Uterus (tissue), 4 donors: Measurements from ENCODE around the gene TRAF2. TPM values are rescaled to one million over a fixed set of nuclear protein-coding genes. Genes with fewer than 3 reads are reported as not detected.

Source experiments
- DNase-seq, 2 donors: peaks; one replicate each; pipeline ENCODE4 v3.0.0-alpha.2; 2019 to 2020
- H3K27ac ChIP-seq, 2 donors: fragments of 200-600 bp; sonication (generic); 1 replicate in 1 of 2; 2 replicates in 1 of 2; pipeline ENCODE4 v1.5.1; 2016 to 2018
- H3K27me3 ChIP-seq, 2 donors: fragments of 200-600 bp; sonication (generic); one replicate each; pipeline ENCODE4 v1.5.1; 2018 to 2019; ENCODE audit warnings: control low read depth in 1 of 2
- H3K36me3 ChIP-seq, 2 donors: fragments of 200-600 bp; sonication (generic); one replicate each; pipeline ENCODE4 v1.5.1; 2019; ENCODE audit warnings: control low read depth in 1 of 2
- H3K4me1 ChIP-seq, 2 donors: fragments of 200-600 bp; sonication (generic); one replicate each; pipeline ENCODE4 v1.5.1; 2018 to 2019; ENCODE audit warnings: control low read depth in 1 of 2
- H3K4me3 ChIP-seq, 2 donors: fragments of 200-600 bp; sonication (generic); 1 replicate in 1 of 2; 2 replicates in 1 of 2; pipeline ENCODE4 v1.5.1; 2018 to 2019; ENCODE audit warnings: mild to moderate bottlenecking in 1 of 2
- H3K9me3 ChIP-seq, 2 donors: fragments of 200-600 bp; sonication (generic); one replicate each; pipeline ENCODE4 v1.5.1; 2019; ENCODE audit warnings: control low read depth in 1 of 2
- POLR2A ChIP-seq, 2 donors: fragments of 450-650 bp; IDR thresholded peaks; one replicate each; pipeline ENCODE4 v1.6.1; 2016; ENCODE audit warnings: antibody characterized with exemption in 2 of 2, mild to moderate bottlenecking in 1 of 2, moderate library complexity in 1 of 2
- intact Hi-C: fragments of 100-400 bp; cut with DNase I; formaldehyde crosslinking; loops from one replicate; pipeline ENCODE4 v1.15.1; 2023; ENCODE audit warnings: low total_unique reads
- total RNA-seq, 4 donors: library from RNA; depleted of rRNA in 3 of 4; stranded (reverse); fragments of >200 nt in 3 of 4; gene quantifications; one replicate each; pipeline versions ENCODE4 v1.1.0 to v1.2.4, GENCODE V29; 2014 to 2023
- TF ChIP-seq, protein P1 (sequence below), 4 experiments: fragments of 200-600 bp in 2 of 4; fragments of 450-650 bp in 2 of 4; sonication (generic) in 2 of 4; IDR thresholded peaks; one replicate each; pipeline ENCODE4 v1.5.1; 2016 to 2019; ENCODE audit warnings: antibody characterized with exemption in 4 of 4, mild to moderate bottlenecking in 2 of 4, moderate library complexity in 1 of 4
- donor health status: DM: yes; HTN: yes; CAD: no.

The TRAF2 gene
- total RNA-seq, 4 donors from 2014 or later, result 0.88 to 22.1 (median 11.9) TPM

DNA sequence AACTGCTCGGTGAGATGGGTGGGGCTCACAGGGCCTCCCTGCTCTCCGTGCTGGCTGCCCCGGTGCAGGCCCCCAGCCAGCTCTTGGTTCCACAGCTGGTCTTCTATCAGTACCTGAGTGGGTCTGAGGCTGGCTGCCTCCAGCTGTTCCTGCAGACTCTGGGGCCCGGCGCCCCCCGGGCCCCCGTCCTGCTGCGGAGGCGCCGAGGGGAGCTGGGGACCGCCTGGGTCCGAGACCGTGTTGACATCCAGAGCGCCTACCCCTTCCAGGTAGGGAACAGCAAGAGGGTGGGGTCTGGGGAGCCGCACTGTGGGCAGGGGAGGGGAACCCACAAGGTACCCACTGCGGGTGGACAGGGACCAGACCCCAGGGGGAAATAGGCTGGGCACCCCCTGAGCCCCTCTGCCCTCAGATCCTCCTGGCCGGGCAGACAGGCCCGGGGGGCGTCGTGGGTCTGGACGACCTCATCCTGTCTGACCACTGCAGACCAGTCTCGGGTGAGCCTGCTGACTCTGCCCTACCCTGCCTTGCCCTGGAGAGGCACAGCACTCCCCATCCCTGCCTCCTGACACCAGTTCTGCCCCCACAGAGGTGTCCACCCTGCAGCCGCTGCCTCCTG lies 31.4 kb upstream of the TRAF2 start:
- TF ChIP-seq, protein P1, sequence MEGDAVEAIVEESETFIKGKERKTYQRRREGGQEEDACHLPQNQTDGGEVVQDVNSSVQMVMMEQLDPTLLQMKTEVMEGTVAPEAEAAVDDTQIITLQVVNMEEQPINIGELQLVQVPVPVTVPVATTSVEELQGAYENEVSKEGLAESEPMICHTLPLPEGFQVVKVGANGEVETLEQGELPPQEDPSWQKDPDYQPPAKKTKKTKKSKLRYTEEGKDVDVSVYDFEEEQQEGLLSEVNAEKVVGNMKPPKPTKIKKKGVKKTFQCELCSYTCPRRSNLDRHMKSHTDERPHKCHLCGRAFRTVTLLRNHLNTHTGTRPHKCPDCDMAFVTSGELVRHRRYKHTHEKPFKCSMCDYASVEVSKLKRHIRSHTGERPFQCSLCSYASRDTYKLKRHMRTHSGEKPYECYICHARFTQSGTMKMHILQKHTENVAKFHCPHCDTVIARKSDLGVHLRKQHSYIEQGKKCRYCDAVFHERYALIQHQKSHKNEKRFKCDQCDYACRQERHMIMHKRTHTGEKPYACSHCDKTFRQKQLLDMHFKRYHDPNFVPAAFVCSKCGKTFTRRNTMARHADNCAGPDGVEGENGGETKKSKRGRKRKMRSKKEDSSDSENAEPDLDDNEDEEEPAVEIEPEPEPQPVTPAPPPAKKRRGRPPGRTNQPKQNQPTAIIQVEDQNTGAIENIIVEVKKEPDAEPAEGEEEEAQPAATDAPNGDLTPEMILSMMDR (IDR thresholded peaks at IDR 0.05), result no peak
- no peak for TF ChIP-seq POLR2A (IDR thresholded peaks at IDR 0.05)
- H3K9me3 ChIP-seq, result no peaks in the 10 kb centered on the region
- no peaks in the 10 kb centered on the region for H3K36me3 ChIP-seq
- no peak overlapping the region for H3K27ac ChIP-seq
- peaks cover 4 to 8% of the 10 kb centered on the region in 2 donors for H3K4me1 ChIP-seq
- H3K27me3 ChIP-seq, result no peaks in the 10 kb centered on the region
- DNase-seq, result peak in 1 of 2 donors; percentile 15
- no peak overlapping the region for H3K4me3 ChIP-seq
- intact Hi-C loops, result no loop called here

DNA sequence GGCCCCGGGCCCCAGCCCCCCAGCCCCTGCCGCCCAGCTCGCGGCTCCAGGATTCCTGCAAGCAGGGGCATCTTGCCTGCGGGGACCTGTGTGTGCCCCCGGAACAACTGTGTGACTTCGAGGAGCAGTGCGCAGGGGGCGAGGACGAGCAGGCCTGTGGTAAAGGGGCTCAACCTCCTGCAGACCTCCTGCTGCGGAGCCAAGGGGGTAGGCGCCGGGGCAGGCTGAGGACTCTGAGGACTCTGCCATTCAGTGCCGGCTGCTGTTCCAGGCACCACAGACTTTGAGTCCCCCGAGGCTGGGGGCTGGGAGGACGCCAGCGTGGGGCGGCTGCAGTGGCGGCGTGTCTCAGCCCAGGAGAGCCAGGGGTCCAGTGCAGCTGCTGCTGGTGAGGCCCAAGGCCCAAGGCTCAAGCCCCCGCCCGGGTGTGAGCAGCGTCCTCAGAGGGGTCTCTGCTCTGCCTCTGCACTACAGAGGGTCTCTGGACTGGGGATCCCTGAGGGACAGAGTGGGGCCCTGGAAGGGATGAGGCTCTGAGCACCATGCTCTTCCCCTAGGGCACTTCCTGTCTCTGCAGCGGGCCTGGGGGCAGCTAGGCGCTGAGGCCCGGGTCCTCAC lies 30.7 kb upstream of the TRAF2 start:
- Histone ChIP-seq H3K36me3 (no peaks in the 10 kb centered on the region), H3K4me3 (no peak overlapping the region), H3K27me3 (no peaks in the 10 kb centered on the region), H3K27ac (no peak overlapping the region), H3K9me3 (no peaks in the 10 kb centered on the region), H3K4me1 (peaks cover 0 to 2% of the 10 kb centered on the region in 2 donors)
- intact Hi-C loops, result no loop called here
- peak in 1 of 2 donors; percentile 16 for DNase-seq
- TF ChIP-seq, protein P1 (IDR thresholded peaks at IDR 0.05), result no peak
- no peak for TF ChIP-seq POLR2A (IDR thresholded peaks at IDR 0.05)

- H3K4me3 ChIP-seq, result no peak overlapping the region
- H3K27me3 ChIP-seq, result no peaks in the 10 kb centered on the region
- H3K36me3 ChIP-seq, result no peaks in the 10 kb centered on the region
- H3K4me1 ChIP-seq, result no peaks in the 10 kb centered on the region
- intact Hi-C loops, result no loop called here
- no peak overlapping the region for H3K27ac ChIP-seq
- DNase-seq, result peak in 1 of 2 donors; percentile 13
- TF ChIP-seq, protein P1 (IDR thresholded peaks at IDR 0.05), result no peak
- TF ChIP-seq POLR2A (IDR thresholded peaks at IDR 0.05), result no peak
- H3K9me3 ChIP-seq, result no peaks in the 10 kb centered on the region
Observed at GRCh38 chr9:136856079-136856476, 30.2 kb upstream of the TRAF2 start.

GRCh38 chr9:136856541-136857141 lies 29.7 kb upstream of the TRAF2 start:
- DNase-seq, result no peak
- Histone ChIP-seq H3K4me3 (no peak overlapping the region), H3K4me1 (no peaks in the 10 kb centered on the region), H3K27ac (no peak overlapping the region), H3K9me3 (no peaks in the 10 kb centered on the region), H3K36me3 (no peaks in the 10 kb centered on the region), H3K27me3 (no peaks in the 10 kb centered on the region)
- intact Hi-C loops, result no loop called here
- no peak for TF ChIP-seq POLR2A (IDR thresholded peaks at IDR 0.05)
- TF ChIP-seq, protein P1 (IDR thresholded peaks at IDR 0.05), result no peak

- DNase-seq, result peak in 1 of 2 donors; percentile 16
- intact Hi-C loops, result no loop called here
- TF ChIP-seq, protein P1 (IDR thresholded peaks at IDR 0.05), result no peak
- TF ChIP-seq POLR2A (IDR thresholded peaks at IDR 0.05), result no peak
- Histone ChIP-seq H3K9me3 (no peaks in the 10 kb centered on the region), H3K27ac (no peak overlapping the region), H3K27me3 (no peaks in the 10 kb centered on the region), H3K4me3 (no peak overlapping the region), H3K4me1 (no peaks in the 10 kb centered on the region), H3K36me3 (no peaks in the 10 kb centered on the region)
Observed at GRCh38 chr9:136857166-136857565, 29.1 kb upstream of the TRAF2 start.
